ENCODE data around the gene MARCHF10. TPM values are rescaled to one million over a fixed set of nuclear protein-coding genes. Genes with fewer than 3 reads are reported as not detected.
"Not testable (repeated sequence)": the region's sequence is repeated elsewhere in the genome, so short reads cannot be mapped to it uniquely, and the experiment has no call there.

MARCHF10 gene
- total RNA-seq, 1 donor from 2014 or later: not detected

GRCh38 chr17:62791235-62791734, 16.8 kb downstream of the MARCHF10 start:
- DNase-seq (ENCODE audit: low spot score) (no peak), ATAC-seq (no peak)

GRCh38 chr17:62790564-62790986, 17.5 kb downstream of the MARCHF10 start:
- ATAC-seq: no peak
- no peak for DNase-seq (ENCODE audit: low spot score)

GRCh38 chr17:62787366-62787765, 20.7 kb downstream of the MARCHF10 start:
- ATAC-seq (no peak), DNase-seq (ENCODE audit: low spot score) (no peak)

GRCh38 chr17:62786646-62787045, 21.5 kb downstream of the MARCHF10 start:
- ATAC-seq: no peak
- no peak for DNase-seq (ENCODE audit: low spot score)

- ATAC-seq; DNase-seq (ENCODE audit: low spot score): not testable (repeated sequence)
Measured at GRCh38 chr17:62785983-62786382, 22.1 kb downstream of the MARCHF10 start.

- ATAC-seq (no peak), DNase-seq (ENCODE audit: low spot score) (no peak)
Measured at GRCh38 chr17:62782730-62783270, 25.3 kb downstream of the MARCHF10 start.

- DNase-seq (ENCODE audit: low spot score): no peak
- no peak for ATAC-seq
Measured at GRCh38 chr17:62781831-62782251, 26.3 kb downstream of the MARCHF10 start.

GRCh38 chr17:62781356-62781755, 26.8 kb downstream of the MARCHF10 start:
- DNase-seq (ENCODE audit: low spot score) (no peak), ATAC-seq (no peak)

- DNase-seq (ENCODE audit: low spot score): no peak
- ATAC-seq: no peak
Measured at GRCh38 chr17:62780951-62781350, 27.2 kb downstream of the MARCHF10 start.

- DNase-seq (ENCODE audit: low spot score) (no peak), ATAC-seq (no peak)
Measured at GRCh38 chr17:62780269-62780668, 27.8 kb downstream of the MARCHF10 start.

GRCh38 chr17:62778990-62779681, 29.0 kb downstream of the MARCHF10 start:
- DNase-seq (ENCODE audit: low spot score) (no peak), ATAC-seq (no peak)

GRCh38 chr17:62775876-62776275, 32.2 kb downstream of the MARCHF10 start:
- DNase-seq (ENCODE audit: low spot score): no peak
- no peak for ATAC-seq

GRCh38 chr17:62774338-62774737, 33.8 kb downstream of the MARCHF10 start:
- no peak for DNase-seq (ENCODE audit: low spot score)
- no peak for ATAC-seq

- ATAC-seq (no peak), DNase-seq (ENCODE audit: low spot score) (no peak)
Measured at GRCh38 chr17:62767997-62768396, 40.1 kb downstream of the MARCHF10 start.

GRCh38 chr17:62765351-62765750, 42.8 kb downstream of the MARCHF10 start:
- DNase-seq (ENCODE audit: low spot score) (no peak), ATAC-seq (no peak)

GRCh38 chr17:62763891-62764600, 44.1 kb downstream of the MARCHF10 start:
- DNase-seq (ENCODE audit: low spot score) (no peak), ATAC-seq (no peak)

- no peak for DNase-seq (ENCODE audit: low spot score)
- no peak for ATAC-seq
Measured at GRCh38 chr17:62761884-62762283, 46.2 kb downstream of the MARCHF10 start.

GRCh38 chr17:62760945-62761267, 47.2 kb downstream of the MARCHF10 start:
- no peak for ATAC-seq
- DNase-seq (ENCODE audit: low spot score): no peak

GRCh38 chr17:62760059-62760944, 47.8 kb downstream of the MARCHF10 start:
- ATAC-seq (no peak), DNase-seq (ENCODE audit: low spot score) (no peak)

- no peak for DNase-seq (ENCODE audit: low spot score)
- ATAC-seq: no peak
Measured at GRCh38 chr17:62757500-62757951, 50.6 kb downstream of the MARCHF10 start.

- DNase-seq (ENCODE audit: low spot score) (no peak), ATAC-seq (no peak)
Measured at GRCh38 chr17:62756198-62756597, 51.9 kb downstream of the MARCHF10 start.

Measured in left lobe of liver (tissue), 2 donors.